GM12873 (cell line): Measurements from ENCODE around the gene C16orf90.

ENCODE experiments used
- CTCF ChIP-seq: IDR thresholded peaks from 2 replicates; pipeline ENCODE4 v1.5.1; 2012; ENCODE audit warnings: low read depth, mild to moderate bottlenecking, moderate library complexity, low read length, control low read depth; ENCODE audit not compliant: insufficient read depth; ENCODE audit errors: missing control alignments

Gene C16orf90

GRCh38 chr16:3532741-3533140 is 37.5 kb upstream of the C16orf90 start:
- no peak for TF ChIP-seq CTCF

GRCh38 chr16:3530371-3530914 is 35.2 kb upstream of the C16orf90 start:
- no peak for TF ChIP-seq CTCF

- no peak for TF ChIP-seq CTCF
Observed at GRCh38 chr16:3529175-3529574, 33.9 kb upstream of the C16orf90 start.

GRCh38 chr16:3528406-3528805 is 33.1 kb upstream of the C16orf90 start:
- no peak for TF ChIP-seq CTCF

- TF ChIP-seq CTCF, result peak; percentile 69
Observed at GRCh38 chr16:3527216-3527829, 32.0 kb upstream of the C16orf90 start.

GRCh38 chr16:3525951-3526350 is 30.7 kb upstream of the C16orf90 start:
- no peak for TF ChIP-seq CTCF

- TF ChIP-seq CTCF, result no peak
Observed at GRCh38 chr16:3523281-3523680, 28.0 kb upstream of the C16orf90 start.
